UCSD-AML1 (cell line): ENCODE results near the gene PXMP4.

ENCODE experiments used
- DNase-seq: peaks from one replicate; lab custom pipeline; 2025; ENCODE audit not compliant: unreplicated experiment; lab: John Stamatoyannopoulos, UW

PXMP4 gene

DNA sequence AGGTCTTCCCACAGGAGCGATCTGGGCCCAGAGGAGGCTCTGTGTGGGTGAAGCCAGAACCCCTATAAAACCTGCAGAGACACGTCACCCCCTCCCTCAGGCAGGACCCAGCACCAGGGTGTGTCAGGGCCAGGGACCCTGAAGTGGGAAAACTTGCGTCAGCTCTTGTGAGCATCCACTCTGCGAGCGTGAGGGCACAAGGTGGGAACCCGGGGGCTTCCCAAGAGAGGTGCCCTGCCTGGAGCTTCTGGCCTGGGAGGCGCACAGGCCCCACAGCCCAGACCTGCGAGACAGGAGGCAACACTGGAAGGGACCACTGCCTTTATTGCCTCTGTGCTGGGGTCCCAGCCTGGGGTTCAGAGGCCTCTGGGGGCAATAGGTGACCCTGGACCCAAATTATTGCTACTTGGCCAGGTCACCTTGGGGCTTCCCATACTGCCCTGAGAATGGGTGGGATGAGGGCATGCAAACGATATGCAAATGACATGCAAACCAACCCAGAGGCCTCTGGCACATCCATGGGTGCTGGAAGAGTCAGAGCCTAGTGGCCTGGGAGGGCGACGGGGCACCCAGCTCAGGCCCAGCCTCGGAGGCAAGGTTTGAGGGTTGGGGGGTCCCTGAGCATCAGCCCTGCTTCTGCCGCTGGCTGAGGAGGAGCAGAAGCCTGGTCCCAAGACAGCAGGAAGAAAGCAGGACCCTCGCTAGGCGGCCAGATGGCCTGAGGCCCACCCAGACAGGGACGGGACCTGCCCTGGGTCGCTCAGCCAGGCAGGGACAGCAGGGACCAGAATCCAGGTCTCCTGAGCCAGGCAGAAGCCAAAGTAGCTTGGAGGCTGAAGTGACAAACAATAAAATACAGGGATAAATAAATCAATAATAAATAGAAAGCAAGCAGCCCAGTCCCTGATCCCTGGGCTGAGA, 63.1 kb downstream of the PXMP4 start:
- DNase-seq, result no peak

- DNase-seq, result no peak
These were observed 63.9 kb downstream of the PXMP4 start for GRCh38 chr20:33656010-33656782.

GRCh38 chr20:33655164-33655563, 64.9 kb downstream of the PXMP4 start:
- DNase-seq, result no peak

DNA sequence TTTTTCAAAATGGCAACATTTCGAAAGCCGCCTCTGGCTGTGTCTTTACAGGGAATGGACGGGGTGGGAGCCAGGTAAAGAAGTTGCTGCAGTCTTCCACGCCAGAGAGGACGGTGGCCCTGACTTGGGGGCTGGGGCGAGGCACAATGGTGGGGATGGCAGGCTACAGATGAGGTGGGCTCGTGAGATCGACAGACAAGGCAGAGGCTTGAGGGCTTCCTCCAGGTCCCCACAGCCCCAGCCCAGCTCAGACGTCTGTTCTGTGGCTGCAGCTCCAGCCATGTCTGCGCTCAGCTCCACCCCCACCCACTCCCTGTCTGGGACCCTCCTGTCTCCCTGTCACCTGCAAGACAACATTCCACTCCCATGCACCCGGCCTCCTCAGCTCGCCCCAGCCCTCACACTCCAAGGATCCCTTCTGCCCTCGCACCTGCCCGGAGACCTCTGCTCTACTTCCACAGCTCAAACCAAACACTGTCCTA, 65.4 kb downstream of the PXMP4 start:
- no peak for DNase-seq

DNA sequence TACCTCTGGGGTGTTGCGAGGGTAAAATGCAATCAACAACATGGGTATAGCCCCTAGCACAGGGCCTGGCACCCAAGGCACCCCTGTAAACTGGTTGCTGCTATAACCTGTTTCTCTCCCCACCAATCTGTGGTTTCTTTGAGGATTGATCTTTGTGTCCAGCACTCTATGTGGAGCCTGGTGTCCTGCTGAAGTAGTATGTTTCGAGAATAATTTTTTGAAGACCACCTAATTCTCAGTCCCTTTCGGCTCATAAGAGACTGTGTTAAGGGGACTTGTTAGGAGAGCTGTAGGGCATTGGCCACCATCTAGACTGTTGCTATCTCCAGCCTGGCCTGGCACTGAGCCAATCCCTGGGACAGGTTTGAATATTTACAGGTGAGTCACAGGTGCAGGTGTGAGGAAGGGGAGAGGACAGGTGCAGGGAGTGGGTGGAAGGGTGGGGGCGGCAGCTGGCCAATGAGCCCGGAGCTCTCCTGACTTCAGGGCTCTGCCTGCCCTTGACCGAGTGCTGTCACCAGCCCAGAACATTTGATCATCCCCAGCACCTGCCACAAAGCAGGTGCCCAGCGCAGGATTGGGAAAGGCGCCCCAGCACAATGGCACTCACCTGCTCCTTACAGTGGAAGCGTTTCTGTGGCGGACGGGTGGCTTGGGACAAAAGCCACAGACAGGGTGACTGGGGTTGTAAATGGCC, 66.1 kb downstream of the PXMP4 start:
- no peak for DNase-seq

DNA sequence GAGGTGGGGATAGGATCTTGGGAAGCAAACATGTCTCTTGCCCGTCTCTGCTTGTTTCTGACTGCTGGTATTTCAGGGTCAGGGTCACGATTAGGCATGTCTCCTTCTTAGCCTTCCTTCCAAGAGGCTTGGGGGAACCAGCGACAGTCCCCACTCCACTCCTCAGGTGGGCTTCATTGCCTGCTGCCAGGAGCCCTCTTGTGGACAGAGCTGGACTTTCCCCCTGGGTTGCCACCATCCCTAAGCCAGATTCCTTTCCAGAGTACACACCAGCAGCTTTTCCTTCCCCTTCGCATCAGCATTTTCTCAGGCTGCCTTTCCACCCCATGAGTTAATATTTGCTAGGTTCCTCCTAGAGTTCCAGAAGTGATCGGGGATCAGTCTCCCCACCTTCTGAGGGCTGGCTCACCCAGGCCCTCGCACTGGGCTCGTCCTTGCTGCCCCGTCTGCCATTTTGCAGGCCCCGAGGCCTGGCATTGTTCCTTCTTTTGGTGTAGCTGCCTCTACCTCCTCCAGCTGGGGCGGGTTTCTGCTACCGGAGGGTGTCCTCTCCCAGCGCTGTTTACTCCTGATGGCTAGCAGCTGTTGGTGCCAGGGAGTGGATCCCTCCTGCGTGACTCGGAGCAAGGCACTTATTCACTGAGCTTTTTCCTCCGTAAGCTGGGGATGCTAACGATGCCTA, 66.8 kb downstream of the PXMP4 start:
- DNase-seq, result peak; percentile 41
